Vagina (tissue), 2 donors: ENCODE measurements around the gene DVL2. TPM values are rescaled to one million over a fixed set of nuclear protein-coding genes. Genes with fewer than 3 reads are reported as not detected.

Experiments
- DNase-seq, 2 donors: peaks; one replicate each; pipeline ENCODE4 v3.0.0-alpha.2; 2017; ENCODE audit errors: extremely low spot score in 2 of 2
- H3K27ac ChIP-seq: fragments of 200-600 bp; sonication (generic); one replicate; pipeline ENCODE4 v1.5.1; 2019
- H3K27me3 ChIP-seq: fragments of 200-600 bp; sonication (generic); one replicate; pipeline ENCODE4 v1.5.1; 2019
- H3K36me3 ChIP-seq, 2 donors: fragments of 200-600 bp; sonication (generic); one replicate each; pipeline ENCODE4 v1.5.1; 2017 to 2019
- H3K4me1 ChIP-seq: fragments of 200-600 bp; sonication (generic); one replicate; pipeline ENCODE4 v1.5.1; 2019
- H3K4me3 ChIP-seq, 2 donors: fragments of 200-600 bp; sonication (generic); 1 replicate in 1 of 2; 2 replicates in 1 of 2; pipeline ENCODE4 v1.5.1; 2016 to 2019
- H3K9me3 ChIP-seq: fragments of 200-600 bp; sonication (generic); one replicate; pipeline ENCODE4 v1.5.1; 2019
- CTCF ChIP-seq, 3 experiments: fragments of 450-650 bp in 2 of 3; fragments of 200-600 bp in 1 of 3; sonication (generic) in 1 of 3; IDR thresholded peaks; one replicate each; pipeline ENCODE4 v1.5.1; 2017 to 2019; ENCODE audit warnings: antibody characterized with exemption in 3 of 3, mild to moderate bottlenecking in 2 of 3, moderate library complexity in 2 of 3
- POLR2A ChIP-seq, 2 donors: fragments of 450-650 bp; IDR thresholded peaks; one replicate each; pipeline ENCODE4 v1.6.1; 2017; ENCODE audit warnings: antibody characterized with exemption in 2 of 2, mild to moderate bottlenecking in 2 of 2, moderate library complexity in 2 of 2
- POLR2AphosphoS5 ChIP-seq, 2 donors: sonication (generic); formaldehyde crosslinking; IDR thresholded peaks; one replicate each; pipeline ENCODE4 v1.9.0; 2017; ENCODE audit warnings: antibody characterized with exemption in 2 of 2, mild to moderate bottlenecking in 2 of 2, low read depth in 1 of 2; ENCODE audit not compliant: insufficient read depth in 1 of 2
- intact Hi-C: fragments of 100-400 bp; cut with DNase I; formaldehyde crosslinking; loops from one replicate; pipeline ENCODE4 v1.15.1; 2023
- total RNA-seq: library from RNA; depleted of rRNA; stranded (reverse); fragments of >200 nt; gene quantifications from one replicate; pipeline ENCODE4 v1.2.3, GENCODE V29; 2016

Gene DVL2
- total RNA-seq, 1 donor from 2014 or later, result 53.0 TPM

- H3K4me3 ChIP-seq, result peak overlapping the region; percentile 54 to 55
- H3K27ac ChIP-seq, result peak overlapping the region; percentile 99
- peak in 1 of 2 donors; percentile 99 for DNase-seq
- intact Hi-C loops, result no loop called here
- peaks cover 68% of the 10 kb centered on the region for H3K4me1 ChIP-seq
- no peaks in the 10 kb centered on the region for H3K27me3 ChIP-seq
- TF ChIP-seq POLR2A (IDR thresholded peaks at IDR 0.05), result no peak
- no peak for TF ChIP-seq CTCF (IDR thresholded peaks at IDR 0.05)
- peak in 1 of 2 donors; percentile 63 for TF ChIP-seq POLR2AphosphoS5 (IDR thresholded peaks at IDR 0.05; ENCODE audit: insufficient read depth in 1 of 2, low read depth in 1 of 2)
- no peaks in the 10 kb centered on the region for H3K9me3 ChIP-seq
- H3K36me3 ChIP-seq, result no peaks in the 10 kb centered on the region
Observed at GRCh38 chr17:7215136-7215638, 19.1 kb downstream of the DVL2 start.

DNA sequence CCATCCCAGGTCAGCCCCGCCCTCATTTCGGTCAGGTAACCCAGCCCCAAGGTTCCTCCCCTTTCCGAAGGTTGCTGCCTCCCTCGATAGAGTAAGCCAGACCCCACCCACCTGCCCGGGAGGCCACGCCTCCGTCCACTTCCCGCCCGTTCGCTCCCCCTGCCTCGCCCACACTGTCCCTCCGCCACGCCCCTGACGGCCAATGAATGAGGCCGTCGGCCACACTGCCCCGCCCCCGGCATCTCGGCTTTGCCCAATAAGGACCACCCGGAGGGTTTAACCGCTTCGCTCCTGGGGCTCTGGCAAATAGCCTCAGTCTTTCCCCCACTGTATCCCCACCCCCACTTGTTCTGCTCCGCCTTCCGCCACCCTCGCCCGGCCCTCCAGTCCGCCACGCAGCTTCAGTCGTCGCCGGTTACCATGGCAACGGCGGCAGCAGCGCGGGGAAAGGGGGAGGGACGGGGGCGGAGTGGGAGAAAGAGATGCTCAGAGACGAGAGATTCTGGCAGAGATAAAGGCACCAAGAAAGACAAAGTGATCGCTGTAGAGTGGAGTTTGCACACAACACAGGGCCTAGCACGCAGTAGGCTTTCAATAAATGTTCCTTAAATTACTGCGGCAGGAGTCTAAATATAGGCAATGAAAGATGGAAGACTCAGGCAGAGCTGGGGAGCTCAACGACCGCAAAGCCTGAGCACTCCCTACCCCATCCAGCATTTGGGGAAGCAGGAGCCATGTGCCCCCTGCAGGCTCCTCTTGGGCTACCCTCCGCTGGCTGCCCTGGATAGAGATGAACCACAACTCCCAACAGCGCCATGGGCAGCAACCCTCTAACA lies 19.8 kb downstream of the DVL2 start:
- TF ChIP-seq POLR2A (IDR thresholded peaks at IDR 0.05) (no peak), CTCF (IDR thresholded peaks at IDR 0.05) (peak in 2 of 3 experiments; percentile 23 to 26), POLR2AphosphoS5 (IDR thresholded peaks at IDR 0.05; ENCODE audit: insufficient read depth in 1 of 2, low read depth in 1 of 2) (peak in 1 of 2 donors; percentile 82)
- peaks cover 68% of the 10 kb centered on the region for H3K4me1 ChIP-seq

GRCh38 chr17:7213895-7214299 lies 20.4 kb downstream of the DVL2 start:
- TF ChIP-seq CTCF (IDR thresholded peaks at IDR 0.05), result peak in 1 of 3 experiments; percentile 16
- no peak for TF ChIP-seq POLR2AphosphoS5 (IDR thresholded peaks at IDR 0.05; ENCODE audit: insufficient read depth in 1 of 2, low read depth in 1 of 2)
- no peak for TF ChIP-seq POLR2A (IDR thresholded peaks at IDR 0.05)
- intact Hi-C loops, result no loop called here
- DNase-seq, result no peak
- Histone ChIP-seq H3K4me1 (peaks cover 61% of the 10 kb centered on the region), H3K4me3 (peak overlapping the region; percentile 54 to 55), H3K9me3 (no peaks in the 10 kb centered on the region), H3K27ac (peak overlapping the region; percentile 99), H3K27me3 (no peaks in the 10 kb centered on the region), H3K36me3 (no peaks in the 10 kb centered on the region)

More for the DNA sequence above, 19.8 kb downstream of the DVL2 start:
- no peak for DNase-seq
- Histone ChIP-seq H3K27ac (peak overlapping the region; percentile 99), H3K9me3 (no peaks in the 10 kb centered on the region), H3K4me3 (peak overlapping the region; percentile 54 to 55), H3K27me3 (no peaks in the 10 kb centered on the region), H3K36me3 (no peaks in the 10 kb centered on the region)
- intact Hi-C loops, result no loop called here

DNA sequence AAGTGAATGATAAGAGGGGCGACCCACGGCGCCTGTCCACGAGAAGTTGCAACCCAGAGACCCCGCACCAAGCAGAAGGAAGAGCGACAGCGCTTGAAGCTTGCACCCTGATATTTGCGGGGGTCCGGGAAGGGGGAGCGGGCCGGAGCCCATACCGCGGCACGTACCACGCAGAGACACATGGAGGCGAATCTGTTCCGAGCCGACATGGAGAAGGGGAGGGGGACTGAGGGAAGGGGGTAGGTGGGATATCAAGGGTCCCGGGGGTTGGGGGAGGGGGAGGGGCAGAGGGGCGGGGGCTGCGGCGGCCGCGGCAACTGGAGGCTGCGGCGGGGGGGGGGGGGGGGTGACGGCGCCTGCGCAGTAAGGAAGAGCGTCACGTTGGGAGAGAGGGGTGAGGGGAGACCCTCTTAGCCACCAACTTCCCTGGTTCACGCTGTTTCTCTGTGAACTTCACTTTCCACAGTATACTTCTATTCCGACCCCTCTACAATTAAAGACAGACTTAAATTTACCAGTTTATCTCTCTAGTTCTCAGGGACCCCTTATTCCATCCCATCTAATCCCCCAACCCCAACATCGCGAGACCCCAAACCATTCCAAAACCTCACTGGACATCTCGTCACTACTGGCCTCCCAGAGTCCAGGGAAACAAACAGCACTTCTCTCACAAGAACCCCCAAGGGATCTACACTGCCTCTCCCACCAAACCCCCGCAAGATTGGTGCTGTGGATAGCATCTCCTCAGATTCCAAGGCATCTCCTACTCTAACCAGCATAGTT lies 22.6 kb downstream of the DVL2 start:
- Histone ChIP-seq H3K36me3 (no peaks in the 10 kb centered on the region), H3K4me3 (peak overlapping the region; percentile 24 to 29), H3K27me3 (no peaks in the 10 kb centered on the region), H3K9me3 (no peaks in the 10 kb centered on the region), H3K27ac (no peak overlapping the region), H3K4me1 (peaks cover 58% of the 10 kb centered on the region)
- DNase-seq, result no peak
- intact Hi-C loops, result no loop called here
- TF ChIP-seq CTCF (IDR thresholded peaks at IDR 0.05) (no peak), POLR2AphosphoS5 (IDR thresholded peaks at IDR 0.05; ENCODE audit: insufficient read depth in 1 of 2, low read depth in 1 of 2) (no peak), POLR2A (IDR thresholded peaks at IDR 0.05) (no peak)
